Hepatocyte (in vitro differentiated cells): ENCODE results near the gene MAP3K20.

Experiments used
- CTCF ChIP-seq: fragments of 200-600 bp; sonication (generic); IDR thresholded peaks from 2 replicates; pipeline ENCODE4 v1.5.1; 2016; ENCODE audit warnings: antibody characterized with exemption, mild to moderate bottlenecking; ENCODE audit not compliant: poor library complexity
- EZH2 ChIP-seq: fragments of 200-600 bp; sonication (generic); IDR thresholded peaks from 2 replicates; pipeline ENCODE4 v1.6.1; 2016; ENCODE audit warnings: antibody characterized with exemption, mild to moderate bottlenecking, borderline replicate concordance

GRCh38 chr2:173161040-173161439 lies 85.4 kb downstream of the MAP3K20 start:
- TF ChIP-seq CTCF (no peak), EZH2 (no peak)
